Jurkat, Clone E6-1 (cell line): ENCODE measurements around the gene TNFAIP8L2. TPM values are rescaled to one million over a fixed set of nuclear protein-coding genes. Genes with fewer than 3 reads are reported as not detected.

Experiments used
- DNase-seq: peaks from one replicate; pipeline ENCODE4 v3.0.0-alpha.2; 2011; ENCODE audit warnings: low read depth, low spot score
- H3K4me3 ChIP-seq: 2 replicates; pipeline ENCODE4 v1.5.1; 2011; ENCODE audit warnings: mild to moderate bottlenecking, low read length, control low read depth, moderate library complexity
- polyA plus RNA-seq: library from polyadenylated mRNA; unstranded; fragments of >200 nt; gene quantifications from one replicate; pipeline ENCODE4 v1.2.1, GENCODE V29; 2012; ENCODE audit warnings: missing spikeins; ENCODE audit not compliant: insufficient read length, insufficient read depth

TNFAIP8L2 gene
- polyA plus RNA-seq: not detected

GRCh38 chr1:151156515-151156819 is at the start of gene TNFAIP8L2:
Gene TNFAIP8L2 (plus strand): TSS chr1:151156649. CDS start chr1:151158698, 2,049 bp downstream.
- peak; percentile 41 for DNase-seq

GRCh38 chr1:151106894-151107293 is 49.6 kb upstream of the TNFAIP8L2 start:
- no peak for DNase-seq
- no peak overlapping the region for H3K4me3 ChIP-seq

More at GRCh38 chr1:151156515-151156819, at the start of gene TNFAIP8L2:
- peak within 1 kb of the TSS; percentile 40 for H3K4me3 ChIP-seq

- no peak overlapping the region for H3K4me3 ChIP-seq
- DNase-seq: no peak
Measured at GRCh38 chr1:151108331-151108730, 48.1 kb upstream of the TNFAIP8L2 start.

GRCh38 chr1:151113877-151114276 is 42.6 kb upstream of the TNFAIP8L2 start:
- H3K4me3 ChIP-seq: no peak overlapping the region
- no peak for DNase-seq

GRCh38 chr1:151124763-151125403 is 31.6 kb upstream of the TNFAIP8L2 start:
- DNase-seq: no peak

GRCh38 chr1:151128800-151129199 is 27.6 kb upstream of the TNFAIP8L2 start:
- H3K4me3 ChIP-seq: no peak overlapping the region
- no peak for DNase-seq

More at GRCh38 chr1:151124763-151125403, 31.6 kb upstream of the TNFAIP8L2 start:
- no peak overlapping the region for H3K4me3 ChIP-seq

- DNase-seq: no peak
- no peak overlapping the region for H3K4me3 ChIP-seq
Measured at GRCh38 chr1:151130987-151131586, 25.4 kb upstream of the TNFAIP8L2 start.

GRCh38 chr1:151131701-151132334 is 24.6 kb upstream of the TNFAIP8L2 start:
- DNase-seq: no peak
- no peak overlapping the region for H3K4me3 ChIP-seq

- no peak for DNase-seq
- no peak overlapping the region for H3K4me3 ChIP-seq
Measured at GRCh38 chr1:151132335-151133017, 24.0 kb upstream of the TNFAIP8L2 start.

- H3K4me3 ChIP-seq: no peak overlapping the region
- no peak for DNase-seq
Measured at GRCh38 chr1:151133018-151133806, 23.2 kb upstream of the TNFAIP8L2 start.

GRCh38 chr1:151134396-151134795 is 22.1 kb upstream of the TNFAIP8L2 start:
- DNase-seq: no peak
- H3K4me3 ChIP-seq: no peak overlapping the region

GRCh38 chr1:151134991-151135390 is 21.5 kb upstream of the TNFAIP8L2 start:
- DNase-seq: no peak
- H3K4me3 ChIP-seq: no peak overlapping the region

- DNase-seq: no peak
- no peak overlapping the region for H3K4me3 ChIP-seq
Measured at GRCh38 chr1:151135433-151136385, 20.7 kb upstream of the TNFAIP8L2 start.

- DNase-seq: no peak
- H3K4me3 ChIP-seq: no peak overlapping the region
Measured at GRCh38 chr1:151137789-151138188, 18.7 kb upstream of the TNFAIP8L2 start.

- no peak overlapping the region for H3K4me3 ChIP-seq
- no peak for DNase-seq
Measured at GRCh38 chr1:151142411-151143056, 13.9 kb upstream of the TNFAIP8L2 start.

GRCh38 chr1:151143057-151143435 is 13.4 kb upstream of the TNFAIP8L2 start:
- no peak overlapping the region for H3K4me3 ChIP-seq
- no peak for DNase-seq

GRCh38 chr1:151143986-151144385 is 12.5 kb upstream of the TNFAIP8L2 start:
- DNase-seq: no peak
- H3K4me3 ChIP-seq: no peak overlapping the region
